ENCODE data around the gene CAMSAP1. TPM values are rescaled to one million over a fixed set of nuclear protein-coding genes. Genes with fewer than 3 reads are reported as not detected.

CAMSAP1 gene
- total and polyA plus RNA-seq, 2 donors (not counting 1 experiment from before 2014, with no cell fraction given), result 6.6 to 31.0 TPM

DNA sequence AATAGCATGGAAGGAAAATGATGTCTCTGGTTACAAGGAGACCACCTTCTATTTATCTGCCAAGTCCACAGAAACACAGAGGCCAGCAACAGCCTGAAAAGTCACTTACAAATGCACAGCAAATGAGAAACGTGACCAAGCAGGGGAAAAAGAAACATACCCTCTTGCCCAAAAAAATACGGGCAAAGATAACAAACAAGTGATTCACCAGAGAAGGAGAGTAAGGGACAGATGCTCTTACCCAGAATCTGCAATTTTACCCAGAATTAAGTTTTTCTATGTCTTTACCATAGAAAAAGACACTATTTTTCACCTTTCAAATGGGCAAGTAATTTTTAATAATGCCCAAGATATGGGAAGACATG is 28.1 kb downstream of the CAMSAP1 start:
- peaks cover 11% of the 10 kb centered on the region for H3K4me1 Mint-ChIP-seq
- POLR2A ChIA-PET, result no interaction called here
- peaks cover 55% of the 10 kb centered on the region for H3K79me2 ChIP-seq (ENCODE audit: control insufficient read depth, insufficient read depth, low read length)
- TF ChIP-seq, protein P1, sequence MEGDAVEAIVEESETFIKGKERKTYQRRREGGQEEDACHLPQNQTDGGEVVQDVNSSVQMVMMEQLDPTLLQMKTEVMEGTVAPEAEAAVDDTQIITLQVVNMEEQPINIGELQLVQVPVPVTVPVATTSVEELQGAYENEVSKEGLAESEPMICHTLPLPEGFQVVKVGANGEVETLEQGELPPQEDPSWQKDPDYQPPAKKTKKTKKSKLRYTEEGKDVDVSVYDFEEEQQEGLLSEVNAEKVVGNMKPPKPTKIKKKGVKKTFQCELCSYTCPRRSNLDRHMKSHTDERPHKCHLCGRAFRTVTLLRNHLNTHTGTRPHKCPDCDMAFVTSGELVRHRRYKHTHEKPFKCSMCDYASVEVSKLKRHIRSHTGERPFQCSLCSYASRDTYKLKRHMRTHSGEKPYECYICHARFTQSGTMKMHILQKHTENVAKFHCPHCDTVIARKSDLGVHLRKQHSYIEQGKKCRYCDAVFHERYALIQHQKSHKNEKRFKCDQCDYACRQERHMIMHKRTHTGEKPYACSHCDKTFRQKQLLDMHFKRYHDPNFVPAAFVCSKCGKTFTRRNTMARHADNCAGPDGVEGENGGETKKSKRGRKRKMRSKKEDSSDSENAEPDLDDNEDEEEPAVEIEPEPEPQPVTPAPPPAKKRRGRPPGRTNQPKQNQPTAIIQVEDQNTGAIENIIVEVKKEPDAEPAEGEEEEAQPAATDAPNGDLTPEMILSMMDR (IDR thresholded peaks at IDR 0.05), result no peak
- TF ChIP-seq EZH2 (IDR thresholded peaks at IDR 0.05; ENCODE audit: borderline replicate concordance, insufficient read depth, low read depth, low read length, poor library complexity, severe bottlenecking), result no peak
- H3K4me3 Mint-ChIP-seq, result no peak overlapping the region
- H3K9me3 Mint-ChIP-seq (ENCODE audit: insufficient read depth), result no peaks in the 10 kb centered on the region
- no peak for ATAC-seq (ENCODE audit: low read depth)
- CTCF ChIA-PET, result no interaction called here
- H3K36me3 ChIP-seq (replicated peaks in 1 of 2; ENCODE audit: control extremely low read depth in 1 of 2, control insufficient read depth in 1 of 2, extremely low read depth in 1 of 2, insufficient read depth in 2 of 2, low read length in 1 of 2), result peaks cover 0 to 5% of the 10 kb centered on the region in 2 experiments
- peaks cover 20% of the 10 kb centered on the region for H4K20me1 ChIP-seq (ENCODE audit: control insufficient read depth, insufficient read depth, low read length, poor library complexity, severe bottlenecking)
- no peak overlapping the region for H3K9ac ChIP-seq (ENCODE audit: low read length)
- no peak overlapping the region for H3K27ac ChIP-seq (ENCODE audit: low read length in 2 of 2)
- no peak overlapping the region for H3K4me3 ChIP-seq (ENCODE audit: control extremely low read depth in 1 of 5, extremely low read depth in 1 of 5, insufficient read depth in 1 of 5, low read depth in 2 of 5, low read length in 4 of 5)
- H3K9me3 ChIP-seq (ENCODE audit: control extremely low read depth in 1 of 3, control insufficient read depth in 2 of 3, insufficient read depth in 1 of 3, low read length in 2 of 3), result no peaks in the 10 kb centered on the region
- H2AFZ ChIP-seq (ENCODE audit: insufficient read depth, low read depth, low read length, poor library complexity, severe bottlenecking), result no peak overlapping the region
- no peaks in the 10 kb centered on the region for H3K27me3 Mint-ChIP-seq
- DNase-seq, result no peak
- no peaks in the 10 kb centered on the region for H3K27me3 ChIP-seq (replicated peaks in 1 of 4; ENCODE audit: control extremely low read depth in 1 of 4, control insufficient read depth in 3 of 4, insufficient read depth in 4 of 4, low read length in 3 of 4)
- intact Hi-C loops (cut with micrococcal nuclease), result no loop called here
- WGBS (ENCODE audit: insufficient coverage), result no CpG with 5 or more reads among the region's 2 CpGs
- no peak overlapping the region for H3K27ac Mint-ChIP-seq
- H3K4me1 ChIP-seq (ENCODE audit: control insufficient read depth in 2 of 2, insufficient read depth in 2 of 2, low read length in 2 of 2), result peaks cover 0 to 4% of the 10 kb centered on the region in 2 donors
- H3K4me2 ChIP-seq (replicated peaks; ENCODE audit: low read depth, low read length, poor library complexity, severe bottlenecking), result no peak overlapping the region

DNA sequence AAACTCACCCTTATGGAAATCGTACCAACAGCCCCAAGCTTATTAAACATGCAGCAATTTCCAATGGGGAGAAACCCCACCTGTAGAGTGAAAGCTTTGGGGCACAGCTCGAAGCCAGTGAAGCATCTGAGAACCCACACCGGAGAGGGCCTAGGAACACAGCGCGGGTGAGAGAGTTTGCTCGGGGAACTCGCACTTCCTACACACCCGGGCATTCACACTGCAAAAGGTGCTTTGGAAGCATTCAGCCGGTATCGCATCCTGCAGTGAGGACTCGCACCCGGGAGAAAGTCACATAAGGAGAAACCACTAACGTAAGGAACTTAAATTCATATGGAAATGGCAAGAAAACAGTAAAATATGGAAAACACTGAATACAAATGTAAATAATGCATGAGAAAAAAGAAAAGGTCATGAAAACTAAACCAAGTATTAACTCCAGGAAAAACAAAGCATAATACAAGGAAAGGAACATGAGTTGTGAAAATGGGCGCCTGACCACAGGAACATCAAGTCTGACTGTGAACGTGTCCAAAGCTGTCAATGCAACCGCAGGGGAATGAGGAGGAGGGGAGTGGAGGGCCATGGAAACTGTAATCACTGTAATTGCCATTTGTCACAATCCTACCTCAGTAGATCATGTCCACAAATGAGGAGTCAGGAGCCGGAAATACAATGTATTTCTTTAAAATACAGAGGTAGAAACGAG is 28.7 kb downstream of the CAMSAP1 start:
- intact Hi-C loops (cut with micrococcal nuclease), result no loop called here
- H3K9me3 Mint-ChIP-seq (ENCODE audit: insufficient read depth), result no peaks in the 10 kb centered on the region
- peaks cover 0 to 2% of the 10 kb centered on the region in 2 donors for H3K4me1 ChIP-seq (ENCODE audit: control insufficient read depth in 2 of 2, insufficient read depth in 2 of 2, low read length in 2 of 2)
- no peak overlapping the region for H3K4me3 ChIP-seq (ENCODE audit: control extremely low read depth in 1 of 5, extremely low read depth in 1 of 5, insufficient read depth in 1 of 5, low read depth in 2 of 5, low read length in 4 of 5)
- H3K9me3 ChIP-seq (ENCODE audit: control extremely low read depth in 1 of 3, control insufficient read depth in 2 of 3, insufficient read depth in 1 of 3, low read length in 2 of 3), result no peaks in the 10 kb centered on the region
- H2AFZ ChIP-seq (ENCODE audit: insufficient read depth, low read depth, low read length, poor library complexity, severe bottlenecking), result no peak overlapping the region
- no peak overlapping the region for H3K4me3 Mint-ChIP-seq
- no peaks in the 10 kb centered on the region for H3K27me3 Mint-ChIP-seq
- ChIA-PET CTCF (no interaction called here), POLR2A (no interaction called here)
- ATAC-seq (ENCODE audit: low read depth) (no peak), DNase-seq (no peak)
- 87% methylated on average over 7 of the region's 18 CpGs for WGBS (ENCODE audit: insufficient coverage)
- H3K4me1 Mint-ChIP-seq, result peaks cover 10% of the 10 kb centered on the region
- H3K27ac ChIP-seq (ENCODE audit: low read length in 2 of 2), result no peak overlapping the region
- H3K27ac Mint-ChIP-seq, result no peak overlapping the region
- H3K9ac ChIP-seq (ENCODE audit: low read length), result no peak overlapping the region
- no peaks in the 10 kb centered on the region for H3K27me3 ChIP-seq (replicated peaks in 1 of 4; ENCODE audit: control extremely low read depth in 1 of 4, control insufficient read depth in 3 of 4, insufficient read depth in 4 of 4, low read length in 3 of 4)
- H3K36me3 ChIP-seq (replicated peaks in 1 of 2; ENCODE audit: control extremely low read depth in 1 of 2, control insufficient read depth in 1 of 2, extremely low read depth in 1 of 2, insufficient read depth in 2 of 2, low read length in 1 of 2), result peaks cover 0 to 5% of the 10 kb centered on the region in 2 experiments
- H4K20me1 ChIP-seq (ENCODE audit: control insufficient read depth, insufficient read depth, low read length, poor library complexity, severe bottlenecking), result peaks cover 15% of the 10 kb centered on the region
- no peak overlapping the region for H3K4me2 ChIP-seq (replicated peaks; ENCODE audit: low read depth, low read length, poor library complexity, severe bottlenecking)
- TF ChIP-seq EZH2 (IDR thresholded peaks at IDR 0.05; ENCODE audit: borderline replicate concordance, insufficient read depth, low read depth, low read length, poor library complexity, severe bottlenecking), result no peak
- TF ChIP-seq, protein P1 (IDR thresholded peaks at IDR 0.05), result no peak
- peaks cover 55% of the 10 kb centered on the region for H3K79me2 ChIP-seq (ENCODE audit: control insufficient read depth, insufficient read depth, low read length)
